A673 (cell line): ENCODE measurements around the gene SHLD2. TPM values are rescaled to one million over a fixed set of nuclear protein-coding genes. Genes with fewer than 3 reads are reported as not detected.
"Not testable (repeated sequence)": the region's sequence is repeated elsewhere in the genome, so short reads cannot be mapped to it uniquely, and the experiment has no call there.

Source experiments
- BruUV-seq: library from RNA; stranded (reverse); fragments of 400-500 nt; replicated peaks from 2 replicates; lab custom pipeline; 2021; lab: Mats Ljungman, UMichigan
- CTCF ChIA-PET: fragments of 300-600 bp; sonication (Branson Sonifier 250); formaldehyde crosslinking; loops from one replicate; lab custom pipeline; 2022; ENCODE audit warnings: antibody characterized with exemption; lab: Charles Lee
- POLR2A ChIA-PET: fragments of 300-600 bp; sonication (Branson Sonifier 250); formaldehyde crosslinking; loops from one replicate; lab custom pipeline; 2022; ENCODE audit warnings: antibody characterized with exemption; ENCODE audit not compliant: low non-redundant PET; lab: Charles Lee
- DNase-seq: peaks from one replicate; pipeline ENCODE4 v3.0.0-alpha.2; 2015; ENCODE audit warnings: low spot score
- H3K27ac ChIP-seq: fragments of 200-600 bp; sonication (generic); 2 replicates; pipeline ENCODE4 v1.5.1; 2016; ENCODE audit warnings: mixed run types, low read depth, mild to moderate bottlenecking, mixed read lengths, antibody characterized with exemption, low read length; ENCODE audit not compliant: poor library complexity, severe bottlenecking
- H3K27me3 ChIP-seq: fragments of 200-600 bp; sonication (generic); replicated peaks from 2 replicates; pipeline ENCODE4 v1.6.1; 2017; ENCODE audit warnings: mixed run types, low read depth, mild to moderate bottlenecking, mixed read lengths, antibody characterized with exemption, low read length; ENCODE audit not compliant: insufficient read depth, poor library complexity
- H3K36me3 ChIP-seq: fragments of 200-600 bp; sonication (generic); 2 replicates; pipeline ENCODE4 v1.6.1; 2016; ENCODE audit warnings: mixed run types, mild to moderate bottlenecking, mixed read lengths, antibody characterized with exemption, low read length; ENCODE audit not compliant: insufficient read depth, poor library complexity, severe bottlenecking
- H3K4me1 ChIP-seq: fragments of 200-600 bp; sonication (generic); 2 replicates; pipeline ENCODE4 v1.6.1; 2017; ENCODE audit warnings: mixed run types, mild to moderate bottlenecking, mixed read lengths, antibody characterized with exemption, low read length; ENCODE audit not compliant: insufficient read depth, poor library complexity, severe bottlenecking
- H3K4me3 ChIP-seq: fragments of 200-600 bp; sonication (generic); 2 replicates; pipeline ENCODE4 v1.5.1; 2016; ENCODE audit warnings: low read depth, mixed run types, mild to moderate bottlenecking, mixed read lengths, low read length; ENCODE audit not compliant: poor library complexity, severe bottlenecking
- H3K9me3 ChIP-seq: fragments of 200-600 bp; sonication (generic); 2 replicates; pipeline ENCODE4 v1.6.1; 2016; ENCODE audit warnings: mixed run types, low read depth, mild to moderate bottlenecking, mixed read lengths, antibody characterized with exemption, low read length; ENCODE audit not compliant: poor library complexity, severe bottlenecking
- intact Hi-C: fragments of 100-400 bp; cut with micrococcal nuclease; formaldehyde crosslinking; loops from one replicate; pipeline ENCODE4 v1.10.0; 2022; ENCODE audit not compliant: unreplicated experiment
- total RNA-seq: library from RNA; stranded (reverse); gene quantifications from 2 replicates; pipeline ENCODE4 v1.2.3, GENCODE V29; 2021

SHLD2 gene
- total RNA-seq, 1 experiment from 2014 or later, result 36.7 TPM

GRCh38 chr10:87187573-87187972, 92.6 kb downstream of the SHLD2 start:
- POLR2A ChIA-PET, CTCF ChIA-PET, H3K27ac ChIP-seq, intact Hi-C loops, DNase-seq, H3K4me3 ChIP-seq, H3K36me3 ChIP-seq, H3K27me3 ChIP-seq, H3K9me3 ChIP-seq, BruUV-seq, H3K4me1 ChIP-seq: not testable (repeated sequence)

- H3K9me3 ChIP-seq, BruUV-seq, POLR2A ChIA-PET, DNase-seq, H3K4me1 ChIP-seq, H3K27ac ChIP-seq, CTCF ChIA-PET, H3K36me3 ChIP-seq, H3K27me3 ChIP-seq, H3K4me3 ChIP-seq, intact Hi-C loops: not testable (repeated sequence)
Measured at GRCh38 chr10:87191841-87192240, 96.8 kb downstream of the SHLD2 start.

- CTCF ChIA-PET, H3K9me3 ChIP-seq, intact Hi-C loops, BruUV-seq, H3K4me1 ChIP-seq, H3K27me3 ChIP-seq, H3K27ac ChIP-seq, H3K36me3 ChIP-seq, POLR2A ChIA-PET: not testable (repeated sequence)
- peak overlapping the region; percentile 38 for H3K4me3 ChIP-seq
- DNase-seq, result peak; percentile 85
Measured at GRCh38 chr10:87200924-87201323, 105.9 kb downstream of the SHLD2 start.

GRCh38 chr10:87204801-87205200, 109.8 kb downstream of the SHLD2 start:
- BruUV-seq, result not testable (repeated sequence)

GRCh38 chr10:87206922-87207321, 111.9 kb downstream of the SHLD2 start:
- BruUV-seq, H3K4me3 ChIP-seq, H3K36me3 ChIP-seq, intact Hi-C loops, POLR2A ChIA-PET, H3K9me3 ChIP-seq, DNase-seq, H3K27me3 ChIP-seq, H3K4me1 ChIP-seq, CTCF ChIA-PET, H3K27ac ChIP-seq: not testable (repeated sequence)

More at GRCh38 chr10:87204801-87205200, 109.8 kb downstream of the SHLD2 start:
- H3K27me3 ChIP-seq, H3K9me3 ChIP-seq, POLR2A ChIA-PET, intact Hi-C loops, CTCF ChIA-PET, H3K36me3 ChIP-seq, H3K4me3 ChIP-seq, H3K4me1 ChIP-seq, DNase-seq, H3K27ac ChIP-seq: not testable (repeated sequence)

DNA sequence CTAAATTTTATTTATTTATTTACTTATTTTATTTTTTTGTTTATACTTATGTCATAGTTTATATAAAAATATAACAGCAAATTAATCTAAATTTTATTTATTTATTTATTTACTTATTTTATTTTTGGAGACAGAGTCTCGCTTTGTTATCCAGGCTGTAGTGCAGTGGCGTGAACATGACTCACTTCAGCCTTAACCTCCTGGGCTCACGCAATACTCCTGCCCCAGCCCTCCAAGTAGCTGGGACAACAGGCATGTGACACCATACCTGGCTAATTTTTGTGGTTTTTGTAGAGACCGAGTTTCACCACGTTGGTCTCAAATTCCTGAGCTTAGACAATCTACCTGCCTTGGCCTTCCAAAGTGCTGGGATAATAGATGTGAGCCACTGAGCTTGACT, 115.3 kb downstream of the SHLD2 start:
- H3K36me3 ChIP-seq, DNase-seq, H3K4me3 ChIP-seq, H3K27me3 ChIP-seq, intact Hi-C loops, H3K4me1 ChIP-seq, POLR2A ChIA-PET, BruUV-seq, CTCF ChIA-PET, H3K9me3 ChIP-seq, H3K27ac ChIP-seq: not testable (repeated sequence)

- CTCF ChIA-PET, H3K4me3 ChIP-seq, H3K27me3 ChIP-seq, POLR2A ChIA-PET, H3K36me3 ChIP-seq, H3K27ac ChIP-seq, intact Hi-C loops, H3K4me1 ChIP-seq, H3K9me3 ChIP-seq, BruUV-seq: not testable (repeated sequence)
- peak; percentile 1 for DNase-seq
Measured at GRCh38 chr10:87211848-87212247, 116.8 kb downstream of the SHLD2 start.

DNA sequence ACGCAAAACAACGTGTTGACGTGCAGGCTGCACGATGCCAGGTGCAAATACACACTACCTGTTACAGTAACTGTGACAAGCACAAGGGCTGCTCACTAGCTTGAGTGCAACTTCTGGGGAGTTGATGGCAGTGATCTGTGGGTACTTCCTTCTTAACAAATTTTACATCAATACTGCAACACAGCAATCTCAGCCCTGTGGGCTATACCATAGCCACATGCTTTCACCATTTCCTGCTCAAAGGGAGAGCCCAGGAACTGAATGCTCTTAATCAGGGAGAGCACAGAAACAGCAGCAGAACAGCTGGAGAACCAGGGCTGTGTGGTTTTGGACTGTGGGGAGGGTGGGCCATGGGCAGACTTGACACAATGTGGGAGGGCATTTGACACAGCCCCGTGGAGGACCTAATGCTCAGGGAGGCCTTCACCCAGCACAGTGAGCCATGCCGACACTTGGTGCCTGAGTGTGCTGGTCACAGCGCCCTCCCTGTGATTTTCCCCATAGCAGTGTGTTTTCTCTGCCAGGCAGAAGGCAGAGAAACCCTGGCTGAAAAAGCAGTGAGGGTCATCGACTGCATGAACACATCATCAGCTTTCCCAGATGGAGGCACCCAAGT, 118.3 kb downstream of the SHLD2 start:
- H3K4me1 ChIP-seq, DNase-seq, H3K36me3 ChIP-seq, BruUV-seq, H3K27me3 ChIP-seq, CTCF ChIA-PET, intact Hi-C loops, H3K27ac ChIP-seq, H3K4me3 ChIP-seq, H3K9me3 ChIP-seq, POLR2A ChIA-PET: not testable (repeated sequence)
